ENCODE data around the gene AP3D1. TPM values are rescaled to one million over a fixed set of nuclear protein-coding genes. Genes with fewer than 3 reads are reported as not detected.

Gene AP3D1
- total RNA-seq, 1 donor from 2014 or later: 109 TPM

GRCh38 chr19:2053601-2054389, 97.6 kb downstream of the AP3D1 start:
- Mint-ChIP-seq H3K27ac (peak overlapping the region; percentile 97), H3K36me3 (ENCODE audit: low read depth) (peaks cover 14% of the 10 kb centered on the region), H3K9me3 (no peaks in the 10 kb centered on the region), H3K27me3 (no peaks in the 10 kb centered on the region), H3K4me1 (peaks cover 73% of the 10 kb centered on the region), H3K4me3 (no peak overlapping the region)
- intact Hi-C loops (cut with micrococcal nuclease): loop anchor here (5.0 kb wide), 1 partner anchor 191 kb away; the partner anchor contains the start of gene KLF16
- ATAC-seq (ENCODE audit: low read depth) (no peak), DNase-seq (no peak)
- POLR2A ChIA-PET: interaction anchor here (0.6 to 59.1 kb wide), 7 partner anchors 8 to 178 kb away, joined by 3 to 2723 read pairs (median 13); partner anchors contain the start of genes IZUMO4 and MOB3A
- TF ChIP-seq CTCF (IDR thresholded peaks at IDR 0.05): no peak
- CTCF ChIA-PET: interaction anchor here (1.2 to 2.0 kb wide), 2 partner anchors 16 to 40 kb away, joined by 3 to 6 read pairs; no protein-coding TSS in a partner anchor

GRCh38 chr19:2051773-2052704, 99.3 kb downstream of the AP3D1 start:
- intact Hi-C loops (cut with micrococcal nuclease): loop anchor here (1.0 to 5.0 kb wide), 9 partner anchors 9 to 190 kb away; partner anchors contain the start of genes AP3D1, CSNK1G2, IZUMO4 and KLF16
- no peak for TF ChIP-seq CTCF (IDR thresholded peaks at IDR 0.05)
- ChIA-PET POLR2A (interaction anchor here (0.6 to 59.1 kb wide), 30 partner anchors 10 to 577 kb away, joined by 3 to 2723 read pairs (median 6); partner anchors contain the start of genes ADAT3, AP3D1, BTBD2 and IZUMO4), CTCF (interaction anchor here (0.6 to 2.0 kb wide), 9 partner anchors 9 to 187 kb away, joined by 3 to 25 read pairs (median 6); partner anchors contain the start of gene MOB3A)
- Mint-ChIP-seq H3K4me1 (peaks cover 76% of the 10 kb centered on the region), H3K36me3 (ENCODE audit: low read depth) (peaks cover 29% of the 10 kb centered on the region), H3K4me3 (peak overlapping the region; percentile 83), H3K27me3 (no peaks in the 10 kb centered on the region), H3K27ac (peak overlapping the region; percentile 97), H3K9me3 (no peaks in the 10 kb centered on the region)
- DNase-seq (peak; percentile 77), ATAC-seq (ENCODE audit: low read depth) (peak; percentile 19)

GRCh38 chr19:2050991-2051772, 100.2 kb downstream of the AP3D1 start, which contains the start of gene MKNK2:
Gene MKNK2, minus strand, starts transcription at chr19:2051244. Its CDS starts 393 bp downstream, at chr19:2050851.
- DNase-seq: peak; percentile 99
- H3K27ac Mint-ChIP-seq: peak within 1 kb of the TSS; percentile 97
- no peaks in the 10 kb centered on the region for H3K27me3 Mint-ChIP-seq
- H3K4me1 Mint-ChIP-seq: peaks cover 77% of the 10 kb centered on the region
- intact Hi-C loops (cut with micrococcal nuclease): loop anchor here (1.0 to 5.0 kb wide), 7 partner anchors 9 to 189 kb away; partner anchors contain the start of genes AP3D1, CSNK1G2, IZUMO4 and KLF16
- H3K36me3 Mint-ChIP-seq (ENCODE audit: low read depth): peaks cover 38% of the 10 kb centered on the region
- ATAC-seq (ENCODE audit: low read depth): peak; percentile 61
- no peak for TF ChIP-seq CTCF (IDR thresholded peaks at IDR 0.05)
- ChIA-PET POLR2A (interaction anchor here (0.5 to 59.1 kb wide), 27 partner anchors 11 to 578 kb away, joined by 3 to 2723 read pairs (median 5); partner anchors contain the start of genes ADAT3, AP3D1, BTBD2 and IZUMO4), CTCF (interaction anchor here (0.6 to 1.9 kb wide), 7 partner anchors 10 to 186 kb away, joined by 3 to 25 read pairs (median 6); partner anchors contain the start of gene MOB3A)
- H3K9me3 Mint-ChIP-seq: no peaks in the 10 kb centered on the region
- H3K4me3 Mint-ChIP-seq: peak within 1 kb of the TSS; percentile 93

Other genes with a start within 250 kb of the AP3D1 start
- gene ADAT3, start 246.2 kb downstream of the AP3D1 start, total RNA-seq: 8.5 and 14.1 TPM in 2 replicates
- gene SCAMP4, start 246.2 kb downstream of the AP3D1 start, total RNA-seq: 47.6 and 59.7 TPM in 2 replicates
- 83.1 and 89.1 TPM in 2 replicates for gene CSNK1G2, start 210.4 kb downstream of the AP3D1 start, total RNA-seq
- 55.1 and 57.3 TPM in 2 replicates for gene BTBD2, start 135.9 kb downstream of the AP3D1 start, total RNA-seq
- gene MKNK2, start 100.3 kb downstream of the AP3D1 start, total RNA-seq: 1,134 and 1,197 TPM in 2 replicates
- 179 and 189 TPM in 2 replicates for gene MOB3A, start 55.2 kb downstream of the AP3D1 start, total RNA-seq
- 73.0 and 78.6 TPM in 2 replicates for gene IZUMO4, start 54.7 kb downstream of the AP3D1 start, total RNA-seq
- gene DOT1L, start 12.4 kb upstream of the AP3D1 start, total RNA-seq: 55.0 and 65.2 TPM in 2 replicates
- 74.4 and 74.9 TPM in 2 replicates for gene PLEKHJ1, start 84.8 kb upstream of the AP3D1 start, total RNA-seq
- 107 and 117 TPM in 2 replicates for gene SF3A2, start 85.3 kb upstream of the AP3D1 start, total RNA-seq
- gene AMH, start 97.8 kb upstream of the AP3D1 start, total RNA-seq: 2.8 and 4.8 TPM in 2 replicates
- gene JSRP1, start 104.9 kb upstream of the AP3D1 start, total RNA-seq: 0.31 and 0.54 TPM in 2 replicates
- 0.09 TPM in 1 of 2 replicates, not detected in the other for gene PEAK3, start 130.6 kb upstream of the AP3D1 start, total RNA-seq
- 0.88 and 1.4 TPM in 2 replicates for gene LINGO3, start 156.6 kb upstream of the AP3D1 start, total RNA-seq
- 149 and 152 TPM in 2 replicates for gene LSM7, start 177.0 kb upstream of the AP3D1 start, total RNA-seq
- gene SPPL2B, start 177.1 kb upstream of the AP3D1 start, total RNA-seq: 112 and 142 TPM in 2 replicates
- not detected in 2 replicates for gene TMPRSS9, start 208.7 kb upstream of the AP3D1 start, total RNA-seq